ENCODE data around the gene HDAC7.

The HDAC7 gene

GRCh38 chr12:47776471-47777143 is 43.1 kb downstream of the HDAC7 start:
- H3K27ac ChIP-seq (ENCODE audit: low read depth, low read length) = peak overlapping the region; percentile 86
- H3K4me1 ChIP-seq (ENCODE audit: control insufficient read depth, insufficient read depth, low read length, unreplicated experiment) = peaks cover 36% of the 10 kb centered on the region
- H3K4me3 ChIP-seq (ENCODE audit: low read depth, low read length) = no peak overlapping the region
- no peaks in the 10 kb centered on the region for H3K36me3 ChIP-seq (ENCODE audit: insufficient read depth, low read length)
- H2AFZ ChIP-seq (ENCODE audit: low read length, unreplicated experiment) = no peak overlapping the region
- no peaks in the 10 kb centered on the region for H3K27me3 ChIP-seq (ENCODE audit: insufficient read depth, low read length)
- H3K79me2 ChIP-seq (ENCODE audit: control insufficient read depth, insufficient read depth, low read length, unreplicated experiment) = no peaks in the 10 kb centered on the region

DNA sequence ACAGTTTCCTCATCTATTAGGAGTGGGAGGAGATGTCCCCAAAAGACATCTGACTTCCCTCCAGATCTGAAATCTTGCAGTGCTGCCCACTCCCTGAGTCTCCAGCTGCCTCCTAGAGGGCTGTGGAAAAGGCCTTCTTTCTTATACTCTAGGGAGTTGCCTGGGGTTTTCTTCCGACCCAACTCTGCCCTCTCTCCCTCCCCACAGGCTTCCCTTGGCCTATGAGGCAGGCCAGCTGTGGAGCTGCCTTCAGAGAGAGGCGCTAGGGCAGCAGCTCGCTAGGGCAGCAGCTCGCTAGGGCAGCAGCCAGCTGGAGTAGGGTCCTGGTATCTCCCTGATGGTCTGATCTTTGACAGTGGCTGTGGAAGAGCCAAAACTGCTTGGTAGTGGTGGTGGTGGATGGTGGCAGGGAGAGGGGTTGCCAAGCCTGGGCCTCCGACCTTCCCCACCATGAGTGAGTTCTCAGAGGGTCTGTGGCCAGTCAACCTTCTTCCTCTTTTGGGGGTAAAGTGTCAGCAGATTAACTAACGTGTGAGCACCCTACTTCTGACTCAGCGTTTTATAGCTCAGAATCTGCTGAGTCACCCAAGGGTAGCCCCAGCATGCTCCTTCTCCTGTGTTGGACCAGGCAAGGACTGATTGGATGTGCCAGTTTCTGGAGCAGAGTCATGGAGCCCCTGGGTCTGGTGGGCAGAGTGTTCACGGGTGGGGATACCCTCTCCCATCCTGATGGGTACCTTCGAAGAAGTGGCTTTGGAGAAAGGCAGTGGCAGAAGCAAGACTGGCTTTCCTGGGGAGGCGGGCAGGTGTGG is 44.4 kb downstream of the HDAC7 start:
- H3K27ac ChIP-seq (ENCODE audit: low read depth, low read length) = peak overlapping the region; percentile 86
- H3K4me3 ChIP-seq (ENCODE audit: low read depth, low read length) = no peak overlapping the region
- no peaks in the 10 kb centered on the region for H3K79me2 ChIP-seq (ENCODE audit: control insufficient read depth, insufficient read depth, low read length, unreplicated experiment)
- no peak overlapping the region for H2AFZ ChIP-seq (ENCODE audit: low read length, unreplicated experiment)
- no peaks in the 10 kb centered on the region for H3K36me3 ChIP-seq (ENCODE audit: insufficient read depth, low read length)
- no peaks in the 10 kb centered on the region for H3K27me3 ChIP-seq (ENCODE audit: insufficient read depth, low read length)
- peaks cover 38% of the 10 kb centered on the region for H3K4me1 ChIP-seq (ENCODE audit: control insufficient read depth, insufficient read depth, low read length, unreplicated experiment)

DNA sequence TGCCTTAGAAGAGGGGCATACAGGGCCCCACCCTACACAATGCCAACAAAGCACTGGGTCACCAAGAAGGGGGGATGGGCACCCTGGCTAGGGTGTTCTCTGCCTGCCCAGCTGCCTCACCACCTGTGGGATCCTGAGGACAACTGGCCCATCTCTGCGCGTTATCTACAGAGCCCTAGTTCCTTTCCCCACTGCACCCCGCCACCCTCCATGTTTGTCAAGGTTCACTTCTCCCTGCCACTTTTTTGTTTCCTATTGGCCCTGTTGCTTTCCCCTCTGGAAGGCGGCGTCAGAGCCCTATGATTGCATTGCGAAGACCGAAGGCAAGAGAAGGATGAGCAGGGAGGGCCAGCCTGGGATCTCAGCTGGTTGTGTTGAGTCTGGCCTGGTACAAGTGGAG is 45.0 kb downstream of the HDAC7 start:
- Histone ChIP-seq H2AFZ (ENCODE audit: low read length, unreplicated experiment) (no peak overlapping the region), H3K4me1 (ENCODE audit: control insufficient read depth, insufficient read depth, low read length, unreplicated experiment) (peaks cover 40% of the 10 kb centered on the region), H3K27ac (ENCODE audit: low read depth, low read length) (no peak overlapping the region), H3K4me3 (ENCODE audit: low read depth, low read length) (no peak overlapping the region), H3K36me3 (ENCODE audit: insufficient read depth, low read length) (no peaks in the 10 kb centered on the region), H3K27me3 (ENCODE audit: insufficient read depth, low read length) (no peaks in the 10 kb centered on the region), H3K79me2 (ENCODE audit: control insufficient read depth, insufficient read depth, low read length, unreplicated experiment) (no peaks in the 10 kb centered on the region)

DNA sequence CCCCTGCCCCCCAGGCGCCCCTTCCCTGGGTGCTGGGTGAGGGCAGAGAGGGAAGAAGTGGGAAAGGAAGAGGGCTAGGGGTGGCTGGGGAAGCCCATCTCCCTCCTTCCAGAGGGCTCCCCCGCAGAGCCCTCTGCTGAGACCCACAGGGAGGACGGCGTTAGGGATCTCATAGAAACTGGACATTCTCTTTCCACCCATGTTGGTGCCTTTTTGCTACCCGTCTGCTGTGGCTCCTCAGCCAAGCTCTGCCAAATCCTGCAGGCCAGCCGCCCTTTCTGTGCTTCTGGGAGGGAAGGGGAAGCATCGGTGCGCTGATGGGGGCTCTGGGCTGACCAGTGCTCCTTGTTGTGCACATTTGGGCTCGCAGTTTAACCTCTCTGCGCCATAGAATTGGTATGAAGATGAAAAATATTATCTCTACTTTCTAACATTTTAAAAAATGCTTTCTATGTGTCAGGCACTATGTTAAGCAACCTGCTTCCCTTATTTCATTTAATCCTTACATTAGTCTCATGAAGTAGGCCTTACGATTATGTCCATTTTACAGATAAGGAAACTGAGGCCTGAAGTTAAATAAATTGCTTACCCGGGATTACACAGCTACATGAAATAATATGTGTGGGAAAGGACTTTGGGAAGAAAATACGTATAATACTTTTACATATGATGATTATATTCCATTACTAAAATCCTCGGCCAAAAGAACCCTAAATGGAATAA is 45.7 kb downstream of the HDAC7 start:
- no peaks in the 10 kb centered on the region for H3K36me3 ChIP-seq (ENCODE audit: insufficient read depth, low read length)
- H3K27ac ChIP-seq (ENCODE audit: low read depth, low read length) = no peak overlapping the region
- H3K27me3 ChIP-seq (ENCODE audit: insufficient read depth, low read length) = no peaks in the 10 kb centered on the region
- H3K79me2 ChIP-seq (ENCODE audit: control insufficient read depth, insufficient read depth, low read length, unreplicated experiment) = no peaks in the 10 kb centered on the region
- H3K4me3 ChIP-seq (ENCODE audit: low read depth, low read length) = peak overlapping the region; percentile 88
- H2AFZ ChIP-seq (ENCODE audit: low read length, unreplicated experiment) = no peak overlapping the region
- peaks cover 40% of the 10 kb centered on the region for H3K4me1 ChIP-seq (ENCODE audit: control insufficient read depth, insufficient read depth, low read length, unreplicated experiment)

- Histone ChIP-seq H2AFZ (ENCODE audit: low read length, unreplicated experiment) (peak within 1 kb of the TSS; percentile 93), H3K36me3 (ENCODE audit: insufficient read depth, low read length) (no peaks in the 10 kb centered on the region), H3K79me2 (ENCODE audit: control insufficient read depth, insufficient read depth, low read length, unreplicated experiment) (no peaks in the 10 kb centered on the region), H3K4me3 (ENCODE audit: low read depth, low read length) (peak within 1 kb of the TSS; percentile 88), H3K27me3 (ENCODE audit: insufficient read depth, low read length) (no peaks in the 10 kb centered on the region), H3K27ac (ENCODE audit: low read depth, low read length) (no peak within 1 kb of the TSS), H3K4me1 (ENCODE audit: control insufficient read depth, insufficient read depth, low read length, unreplicated experiment) (peaks cover 47% of the 10 kb centered on the region)
Measured at GRCh38 chr12:47773062-47773857, 46.4 kb downstream of the HDAC7 start, which contains the start of gene SLC48A1. SLC48A1 (plus strand) TSS chr12:47773238; CDS start chr12:47773305, 67 bp downstream.

DNA sequence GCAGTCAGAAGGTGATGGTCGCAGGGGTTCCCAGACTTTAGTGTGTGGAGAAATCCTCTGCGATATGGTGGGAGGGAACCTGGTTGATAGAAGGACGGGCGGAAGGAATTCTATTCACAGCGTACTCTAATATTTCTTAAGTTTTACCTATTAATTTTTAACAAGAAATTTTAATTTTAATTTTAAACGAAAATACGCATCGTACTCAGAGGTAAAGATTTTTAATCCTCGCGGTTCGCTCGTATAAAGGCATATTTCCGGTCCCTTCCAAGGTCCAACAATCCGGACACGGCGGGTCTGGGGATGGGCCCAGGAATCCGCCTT is 47.0 kb downstream of the HDAC7 start:
- no peaks in the 10 kb centered on the region for H3K27me3 ChIP-seq (ENCODE audit: insufficient read depth, low read length)
- H3K27ac ChIP-seq (ENCODE audit: low read depth, low read length) = no peak overlapping the region
- no peaks in the 10 kb centered on the region for H3K79me2 ChIP-seq (ENCODE audit: control insufficient read depth, insufficient read depth, low read length, unreplicated experiment)
- peak overlapping the region; percentile 88 for H3K4me3 ChIP-seq (ENCODE audit: low read depth, low read length)
- H2AFZ ChIP-seq (ENCODE audit: low read length, unreplicated experiment) = no peak overlapping the region
- H3K4me1 ChIP-seq (ENCODE audit: control insufficient read depth, insufficient read depth, low read length, unreplicated experiment) = peaks cover 43% of the 10 kb centered on the region
- H3K36me3 ChIP-seq (ENCODE audit: insufficient read depth, low read length) = no peaks in the 10 kb centered on the region

DNA sequence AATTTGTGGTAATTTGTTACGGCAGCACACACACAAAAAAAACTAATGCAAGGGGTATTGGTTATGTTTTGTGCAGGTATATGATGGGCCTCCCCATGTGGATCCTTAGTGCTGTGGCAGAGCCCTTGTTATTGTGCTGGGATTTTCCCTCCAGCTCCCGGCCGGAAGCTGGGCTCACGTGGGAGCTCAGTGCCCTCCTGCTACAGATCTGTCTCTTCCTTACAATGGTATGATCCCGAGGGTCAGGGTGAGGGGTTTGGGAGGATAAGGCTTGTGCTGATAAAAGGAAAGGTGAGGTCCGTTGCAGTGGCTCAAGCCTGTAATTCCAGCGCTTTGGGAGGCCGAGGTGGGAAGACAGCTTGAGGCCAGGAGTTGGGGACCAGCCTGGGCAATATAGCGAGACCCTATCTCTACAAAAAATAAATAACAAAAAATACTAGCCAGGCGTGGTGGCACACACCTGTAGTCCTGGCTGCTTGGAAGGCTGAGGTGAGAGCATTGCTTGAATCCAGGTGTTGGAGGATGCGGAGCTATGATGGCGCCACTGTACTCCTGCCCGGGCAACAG is 47.5 kb downstream of the HDAC7 start:
- Histone ChIP-seq H3K27ac (ENCODE audit: low read depth, low read length) (no peak overlapping the region), H2AFZ (ENCODE audit: low read length, unreplicated experiment) (no peak overlapping the region), H3K4me1 (ENCODE audit: control insufficient read depth, insufficient read depth, low read length, unreplicated experiment) (peaks cover 38% of the 10 kb centered on the region), H3K79me2 (ENCODE audit: control insufficient read depth, insufficient read depth, low read length, unreplicated experiment) (no peaks in the 10 kb centered on the region), H3K27me3 (ENCODE audit: insufficient read depth, low read length) (no peaks in the 10 kb centered on the region), H3K4me3 (ENCODE audit: low read depth, low read length) (peak overlapping the region; percentile 88; the same call in 1 of the 2 replicates), H3K36me3 (ENCODE audit: insufficient read depth, low read length) (no peaks in the 10 kb centered on the region)

DNA sequence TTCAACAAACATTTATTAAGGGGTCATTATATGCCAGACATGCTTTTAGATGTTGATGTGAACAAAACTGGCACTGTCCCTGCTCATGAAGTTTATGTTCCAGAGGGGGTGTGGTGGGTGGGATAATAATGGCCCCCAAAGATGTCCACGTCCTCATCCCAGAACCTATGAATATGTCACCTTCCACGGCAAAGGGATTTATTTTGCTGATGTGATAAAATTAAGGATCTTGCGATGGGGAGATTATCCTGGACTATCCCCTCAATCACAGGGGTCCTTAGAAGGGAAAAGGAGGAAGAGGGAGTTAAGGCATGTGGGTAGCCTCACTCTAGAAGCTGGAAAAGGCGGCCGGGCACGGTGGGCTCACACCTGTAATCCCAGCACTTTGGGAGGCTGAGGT is 48.4 kb downstream of the HDAC7 start:
- Histone ChIP-seq H3K4me3 (ENCODE audit: low read depth, low read length) (no peak overlapping the region), H2AFZ (ENCODE audit: low read length, unreplicated experiment) (no peak overlapping the region), H3K27me3 (ENCODE audit: insufficient read depth, low read length) (no peaks in the 10 kb centered on the region), H3K27ac (ENCODE audit: low read depth, low read length) (no peak overlapping the region), H3K79me2 (ENCODE audit: control insufficient read depth, insufficient read depth, low read length, unreplicated experiment) (no peaks in the 10 kb centered on the region), H3K4me1 (ENCODE audit: control insufficient read depth, insufficient read depth, low read length, unreplicated experiment) (peaks cover 29% of the 10 kb centered on the region), H3K36me3 (ENCODE audit: insufficient read depth, low read length) (no peaks in the 10 kb centered on the region)

GRCh38 chr12:47770086-47770726 is 49.5 kb downstream of the HDAC7 start:
- no peaks in the 10 kb centered on the region for H3K36me3 ChIP-seq (ENCODE audit: insufficient read depth, low read length)
- no peak overlapping the region for H2AFZ ChIP-seq (ENCODE audit: low read length, unreplicated experiment)
- H3K4me1 ChIP-seq (ENCODE audit: control insufficient read depth, insufficient read depth, low read length, unreplicated experiment) = peaks cover 18% of the 10 kb centered on the region
- H3K27me3 ChIP-seq (ENCODE audit: insufficient read depth, low read length) = no peaks in the 10 kb centered on the region
- no peak overlapping the region for H3K27ac ChIP-seq (ENCODE audit: low read depth, low read length)
- no peaks in the 10 kb centered on the region for H3K79me2 ChIP-seq (ENCODE audit: control insufficient read depth, insufficient read depth, low read length, unreplicated experiment)
- no peak overlapping the region for H3K4me3 ChIP-seq (ENCODE audit: low read depth, low read length)

Data from ACC112 (cell line).